GM21717 (cell line): Measurements from ENCODE around the gene PSMB10.
"Not testable (repeated sequence)": the region's sequence is repeated elsewhere in the genome, so short reads cannot be mapped to it uniquely, and the experiment has no call there.

ENCODE experiments used
- ATAC-seq: cut with Tn5 transposase; IDR thresholded peaks from one replicate; pipeline ENCODE4 v1.9.1; 2021; ENCODE audit warnings: mild to moderate bottlenecking, moderate library complexity; ENCODE audit not compliant: unreplicated experiment

The PSMB10 gene

GRCh38 chr16:67936124-67936879, at the start of gene PSMB10:
Gene PSMB10 (minus strand): TSS chr16:67936850. CDS start chr16:67936749, 101 bp downstream.
- ATAC-seq = peak; percentile 10

- ATAC-seq = no peak
Observed at GRCh38 chr16:67982011-67982696, 45.5 kb upstream of the PSMB10 start.

- no peak for ATAC-seq
Observed at GRCh38 chr16:67979955-67980678, 43.5 kb upstream of the PSMB10 start, which contains the start of gene DPEP3. Gene DPEP3 (minus strand): TSS chr16:67980499. CDS start chr16:67980380, 119 bp downstream.

GRCh38 chr16:67977469-67978227, 41.0 kb upstream of the PSMB10 start:
- ATAC-seq = no peak

GRCh38 chr16:67977005-67977404, 40.4 kb upstream of the PSMB10 start:
- ATAC-seq = no peak

GRCh38 chr16:67976205-67976604, 39.6 kb upstream of the PSMB10 start:
- ATAC-seq = no peak

- no peak for ATAC-seq
Observed at GRCh38 chr16:67975321-67976105, 38.9 kb upstream of the PSMB10 start.

- not testable (repeated sequence) for ATAC-seq
Observed at GRCh38 chr16:67972285-67972684, 35.6 kb upstream of the PSMB10 start.

- ATAC-seq = no peak
Observed at GRCh38 chr16:67971111-67971510, 34.5 kb upstream of the PSMB10 start.

GRCh38 chr16:67969254-67970039, 32.8 kb upstream of the PSMB10 start:
- no peak for ATAC-seq

- ATAC-seq = peak; percentile 72
Observed at GRCh38 chr16:67968400-67969253, 32.0 kb upstream of the PSMB10 start, which contains the start of gene SLC12A4. Gene SLC12A4 (minus strand): TSS chr16:67968637. CDS start chr16:67968553, 84 bp downstream.

GRCh38 chr16:67967958-67968399, 31.3 kb upstream of the PSMB10 start:
- ATAC-seq = peak; percentile 22

- no peak for ATAC-seq
Observed at GRCh38 chr16:67967183-67967957, 30.7 kb upstream of the PSMB10 start.

- no peak for ATAC-seq
Observed at GRCh38 chr16:67966549-67967182, 30.0 kb upstream of the PSMB10 start.

- ATAC-seq = no peak
Observed at GRCh38 chr16:67965668-67966548, 29.3 kb upstream of the PSMB10 start.
